Hematopoietic multipotent progenitor cell (in vitro differentiated cells): ENCODE data around the gene SLC34A3. TPM values are rescaled to one million over a fixed set of nuclear protein-coding genes. Genes with fewer than 3 reads are reported as not detected.

Source experiments
- DNase-seq, 3 donors: peaks; one replicate each; pipeline ENCODE4 v3.0.0-alpha.2; 2011 to 2015; ENCODE audit warnings: low read depth in 2 of 3, low spot score in 2 of 3
- total RNA-seq: library from RNA; depleted of rRNA; stranded (reverse); fragments of >200 nt; gene quantifications from one replicate; pipeline ENCODE4 v1.2.3, GENCODE V29; 2012

SLC34A3 gene
- total RNA-seq, 1 donor: not detected

- DNase-seq: no peak
Observed at GRCh38 chr9:137217276-137218211, 13.2 kb upstream of the SLC34A3 start.

DNA sequence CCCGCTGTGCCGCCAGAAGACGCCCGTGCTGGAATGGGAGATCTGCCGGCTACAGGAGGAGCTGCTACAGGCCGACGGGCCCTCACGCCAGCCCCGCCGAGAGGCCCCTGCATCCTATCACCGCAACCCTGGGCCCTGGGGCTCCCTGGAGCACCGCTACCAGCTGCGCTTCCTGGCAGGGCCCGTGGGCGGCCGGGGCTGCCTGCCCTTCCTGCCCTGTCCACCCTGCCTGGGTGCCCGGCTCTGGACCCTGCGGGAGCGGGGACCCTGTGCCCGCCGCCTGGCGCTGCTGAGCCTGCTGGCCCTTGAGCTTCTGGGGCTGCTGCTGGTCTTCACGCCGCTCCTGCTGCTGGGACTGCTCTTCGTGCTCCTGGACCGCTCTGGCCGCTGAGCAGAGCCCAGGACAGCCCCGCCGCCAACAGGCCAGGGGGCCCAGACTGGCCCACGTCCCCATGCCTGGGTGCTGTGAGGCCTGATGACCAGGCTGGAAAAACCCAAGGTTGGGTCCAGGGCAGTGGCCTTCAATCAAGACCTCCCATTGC lies 12.4 kb upstream of the SLC34A3 start:
- DNase-seq: no peak

GRCh38 chr9:137218754-137219271 lies 11.9 kb upstream of the SLC34A3 start:
- DNase-seq: no peak

DNA sequence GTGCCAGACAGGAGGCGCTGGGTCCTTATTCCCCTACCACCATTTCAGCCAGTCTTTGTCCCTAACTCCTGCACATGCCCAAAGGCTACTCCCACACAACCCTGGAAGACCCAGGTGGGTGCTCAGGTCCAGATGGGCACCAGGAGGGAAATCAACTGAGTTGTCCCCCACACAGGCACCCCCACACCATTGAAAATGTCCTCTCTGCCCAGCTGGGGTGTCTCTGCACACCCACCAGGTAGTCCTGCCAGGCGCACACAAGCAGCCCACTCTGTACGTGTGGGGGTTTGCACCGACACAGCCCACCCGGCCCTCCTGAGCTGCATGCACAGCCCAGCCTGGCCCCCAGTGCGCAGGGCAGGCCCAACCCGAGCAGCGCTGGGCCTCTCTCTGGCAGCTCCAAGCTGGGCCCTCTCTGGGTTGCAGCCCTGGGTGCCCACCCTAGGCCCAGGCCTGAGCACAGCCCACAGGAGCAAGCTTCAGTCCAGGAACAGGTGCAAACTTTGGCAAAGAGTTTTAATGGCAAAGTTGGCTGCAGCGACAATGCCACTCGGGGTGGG lies 10.9 kb upstream of the SLC34A3 start:
- DNase-seq: no peak

DNA sequence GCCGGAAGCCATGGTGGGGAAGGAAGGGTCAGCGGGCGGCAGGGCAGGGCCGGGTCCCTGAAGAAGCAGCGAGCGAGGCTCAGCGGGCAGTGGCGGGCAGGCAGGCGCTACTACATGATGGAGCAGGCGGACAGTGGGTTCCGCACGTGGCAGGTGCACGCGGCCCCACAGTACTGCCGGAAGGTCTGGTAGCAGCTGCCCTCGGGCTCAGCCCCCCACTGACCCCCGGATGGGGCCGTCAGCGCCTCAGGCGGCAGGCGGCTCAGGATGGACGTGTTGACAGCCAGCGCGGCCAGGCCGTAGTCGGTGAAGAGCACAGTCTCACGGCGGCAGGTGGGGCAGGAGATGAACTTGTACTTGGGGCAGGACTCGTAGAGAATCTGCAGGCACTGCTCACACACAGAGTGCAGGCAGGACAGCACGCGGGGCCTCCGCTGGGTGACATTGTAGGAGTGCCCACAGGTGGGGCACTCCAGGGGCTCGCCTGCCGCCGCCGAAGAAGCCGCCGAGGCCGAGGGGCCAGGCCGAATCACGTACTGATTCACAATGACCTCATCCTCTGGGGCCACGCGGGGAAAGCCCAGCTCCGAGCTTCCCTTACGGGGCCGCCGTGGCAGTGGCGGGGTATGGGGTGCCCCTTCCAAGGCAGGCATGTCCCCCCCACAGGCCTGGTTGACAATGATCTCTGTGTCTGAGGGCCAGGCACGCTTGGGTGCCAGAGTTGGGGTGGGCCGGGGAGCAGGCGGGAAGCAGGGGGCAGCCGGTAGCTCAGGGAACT lies 10.2 kb upstream of the SLC34A3 start:
- no peak for DNase-seq

DNA sequence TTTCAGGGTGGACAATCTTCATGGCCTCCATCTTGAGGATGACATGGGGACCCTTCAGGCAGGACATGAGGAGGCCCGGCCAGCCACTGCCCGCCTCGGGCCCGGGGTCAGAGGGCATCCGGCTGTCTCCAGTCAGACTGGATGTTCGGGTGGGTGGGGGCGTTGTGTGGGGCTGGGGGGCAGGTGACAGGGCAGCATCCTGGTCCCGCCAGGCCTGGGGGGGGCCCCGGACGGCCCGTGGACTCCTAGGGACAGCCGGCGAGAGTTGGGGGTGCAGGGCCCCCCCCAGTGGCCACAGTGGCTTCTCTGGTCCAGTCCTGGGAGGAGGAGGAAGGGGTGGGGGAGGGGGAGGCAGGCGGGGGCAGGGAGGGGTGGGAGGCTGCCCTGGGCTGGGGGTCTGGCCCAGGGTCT lies 9.6 kb upstream of the SLC34A3 start:
- no peak for DNase-seq

DNA sequence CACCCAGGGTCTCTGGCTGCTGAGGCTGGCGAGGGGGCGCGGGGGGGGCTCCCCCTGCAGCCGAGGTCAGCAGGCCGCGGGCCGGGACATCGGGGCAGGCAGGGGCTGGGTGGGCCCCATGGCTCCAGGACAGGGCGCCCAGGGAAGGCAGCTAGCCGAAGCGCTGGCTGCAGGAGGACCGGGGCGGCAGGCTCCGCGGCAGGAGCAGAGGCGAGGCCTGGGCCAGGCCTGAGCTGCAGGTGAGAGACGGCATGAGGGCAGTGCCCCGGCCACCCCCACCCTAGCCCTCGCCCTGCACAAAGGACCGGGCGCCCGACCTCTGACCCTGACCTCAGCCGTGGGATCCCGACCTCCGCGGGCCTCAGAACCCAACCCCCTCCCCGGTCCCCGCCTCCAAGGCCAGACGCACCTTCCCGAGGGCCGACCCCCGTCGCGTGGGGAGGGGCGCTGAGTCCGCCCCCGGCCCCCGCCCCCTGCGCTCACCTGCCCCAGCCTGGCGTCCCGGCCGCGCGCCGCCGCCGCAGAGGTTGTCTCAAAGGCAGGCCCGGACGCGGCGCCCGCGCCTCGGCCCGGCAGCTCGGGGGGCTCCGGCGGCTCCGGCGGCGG lies 9.1 kb upstream of the SLC34A3 start:
- DNase-seq: no peak

DNA sequence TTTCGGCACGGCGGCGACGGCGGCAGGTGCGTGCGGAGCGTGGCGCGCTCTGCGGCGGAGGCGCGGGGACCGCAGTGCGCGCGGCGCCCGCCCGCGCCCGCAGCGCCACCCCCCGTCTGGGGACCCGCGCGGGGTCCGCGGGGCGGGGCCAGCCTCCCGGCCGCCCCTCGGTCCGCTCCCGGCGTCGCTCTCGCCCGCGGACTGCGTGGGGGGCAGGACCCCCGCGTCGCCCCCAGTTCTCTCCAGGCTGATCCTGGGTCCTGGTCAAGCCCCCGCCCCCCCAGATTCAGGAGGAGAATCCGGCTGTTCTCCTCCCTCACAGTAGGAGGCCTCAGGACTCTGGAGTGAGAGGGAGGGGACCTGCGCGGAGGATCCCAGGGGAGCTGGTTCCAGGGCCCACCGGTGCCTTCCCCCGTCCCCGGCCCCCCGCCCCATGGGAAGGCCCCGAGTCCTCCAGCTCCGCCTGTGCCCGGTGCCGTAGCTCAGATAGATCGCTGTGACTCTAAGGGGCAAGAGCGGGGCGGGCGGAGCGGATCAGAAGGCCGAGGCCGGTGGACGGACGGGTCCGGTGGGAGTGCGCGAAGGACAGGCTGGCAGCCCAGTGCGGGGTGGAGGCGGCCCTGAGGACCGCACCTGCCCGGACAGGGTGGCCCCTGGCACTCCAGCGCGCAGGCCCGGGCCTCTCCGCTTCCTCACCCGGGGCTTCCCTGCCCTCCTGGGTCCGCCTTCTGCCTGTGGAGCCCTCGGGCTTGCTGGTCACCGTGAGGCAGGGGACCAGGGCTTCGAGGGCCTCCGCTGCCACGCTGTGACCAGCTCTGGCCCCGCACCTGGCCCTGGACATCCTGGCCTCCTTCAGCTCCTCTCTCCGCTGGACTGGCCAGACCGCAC lies 8.3 kb upstream of the SLC34A3 start, which contains the start of gene RNF208:
Gene RNF208 (minus strand): TSS at position 51 of the 888 bp plus-strand sequence. CDS start 1,028 bp downstream, outside the sequence.
- no peak for DNase-seq

DNA sequence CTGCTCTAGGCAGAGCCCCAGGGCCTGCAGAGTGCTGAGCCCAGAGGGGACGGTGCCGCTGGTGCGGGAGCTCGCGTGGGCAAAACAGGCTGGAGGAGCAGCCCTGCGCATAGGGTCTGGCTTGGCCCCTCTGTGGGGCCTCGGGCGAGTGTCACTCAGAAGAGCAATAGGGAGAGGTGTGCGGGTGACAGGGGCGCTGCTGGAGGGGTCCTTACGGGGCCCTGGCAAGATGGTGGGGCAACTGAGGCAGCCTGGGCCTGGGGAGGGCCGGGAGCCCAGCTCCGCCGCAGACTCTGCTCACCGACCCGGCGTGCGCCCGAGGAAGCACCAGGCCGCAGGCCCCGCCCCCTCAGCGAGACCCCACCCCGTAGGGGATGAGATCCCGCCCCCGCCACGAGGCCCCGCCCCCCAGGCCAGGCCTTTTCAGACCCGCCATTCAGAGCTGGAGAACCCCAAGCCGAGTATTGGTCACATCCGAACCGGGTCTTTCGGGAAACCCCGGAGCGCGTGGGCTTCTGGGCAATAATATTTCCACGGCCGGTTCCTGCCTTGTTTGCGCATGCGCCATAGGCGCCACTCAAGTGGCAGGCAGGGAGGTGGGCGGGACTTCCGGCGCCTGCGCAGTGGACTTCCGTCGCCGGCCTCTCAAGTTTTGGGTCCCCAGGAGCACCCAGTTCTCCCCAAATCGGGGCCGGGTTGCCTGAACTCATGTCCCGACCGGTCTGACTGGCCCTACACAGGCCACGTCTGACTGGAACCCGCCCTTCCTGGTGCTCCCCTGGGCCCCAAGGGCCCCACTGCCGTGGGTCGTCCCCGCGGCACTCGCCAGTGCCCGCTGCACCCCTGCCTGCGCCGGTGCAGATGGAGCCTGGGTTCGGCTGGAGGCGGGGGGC lies 7.4 kb upstream of the SLC34A3 start:
- peak; percentile 92 to 99 (median 99) for DNase-seq

DNA sequence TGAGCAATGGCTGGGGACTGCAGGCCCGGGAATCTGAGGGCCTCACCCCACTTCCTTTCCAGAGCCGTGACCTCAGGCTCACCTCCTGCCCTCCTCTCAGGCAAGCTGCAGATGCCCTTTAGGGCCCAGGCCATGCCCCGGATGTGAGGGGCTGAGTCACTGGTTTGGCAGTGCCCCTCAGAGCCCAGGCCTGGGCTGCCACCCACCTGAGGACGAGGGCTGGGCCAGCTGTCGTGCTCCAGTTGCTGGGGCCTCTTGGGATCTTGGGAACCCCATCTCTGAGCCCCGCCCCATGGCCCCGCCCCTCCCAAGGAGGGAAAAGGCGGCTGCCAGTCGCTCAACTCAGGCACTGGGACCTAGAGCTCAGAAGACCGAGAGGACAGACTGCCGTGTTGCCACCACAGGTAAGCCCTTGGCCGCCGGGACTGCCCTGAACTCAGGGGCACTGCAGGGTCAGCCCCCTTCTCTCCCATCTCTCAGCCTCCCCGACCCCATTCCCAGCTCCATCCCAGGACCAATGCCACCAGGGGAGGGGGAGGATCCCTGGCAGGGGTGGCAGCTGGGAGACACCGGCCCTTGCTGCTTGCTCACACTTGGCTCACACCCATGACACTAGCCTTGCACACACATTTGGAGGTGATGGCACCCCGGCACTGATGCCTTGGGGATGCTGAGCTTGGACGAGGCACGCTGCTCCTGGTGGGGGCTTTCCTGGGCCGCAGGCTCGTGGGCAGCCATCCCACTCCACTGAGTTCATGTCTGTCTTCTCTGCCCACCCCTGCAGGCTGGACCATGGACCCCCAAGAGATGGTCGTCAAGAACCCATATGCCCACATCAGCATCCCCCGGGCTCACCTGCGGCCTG lies 5.6 kb upstream of the SLC34A3 start, which contains the start of gene CYSRT1:
Gene CYSRT1 (plus strand): TSS at position 345 of the 865 bp plus-strand sequence. CDS start 448 bp downstream, at position 793.
- no peak for DNase-seq

- DNase-seq: no peak
Observed at GRCh38 chr9:137225699-137226331, 4.9 kb upstream of the SLC34A3 start.

GRCh38 chr9:137226338-137227053 lies 4.2 kb upstream of the SLC34A3 start:
- DNase-seq: no peak

- DNase-seq: peak; percentile 69 to 89 (median 75)
Observed at GRCh38 chr9:137227054-137227852, 3.4 kb upstream of the SLC34A3 start, which contains the start of gene RNF224. Gene RNF224, plus strand, starts transcription at chr9:137227502. Its CDS starts 834 bp downstream, at chr9:137228336.

GRCh38 chr9:137227853-137228505 lies 2.7 kb upstream of the SLC34A3 start:
- no peak for DNase-seq
